HG03521 (cell line): ENCODE data around the gene GLE1.
"Not testable (repeated sequence)": the region's sequence is repeated elsewhere in the genome, so short reads cannot be mapped to it uniquely, and the experiment has no call there.

Experiments used
- ATAC-seq: cut with Tn5 transposase; IDR thresholded peaks from one replicate; pipeline ENCODE4 v1.9.1; 2021; ENCODE audit warnings: mild to moderate bottlenecking, moderate library complexity; ENCODE audit not compliant: unreplicated experiment

GLE1 gene

DNA sequence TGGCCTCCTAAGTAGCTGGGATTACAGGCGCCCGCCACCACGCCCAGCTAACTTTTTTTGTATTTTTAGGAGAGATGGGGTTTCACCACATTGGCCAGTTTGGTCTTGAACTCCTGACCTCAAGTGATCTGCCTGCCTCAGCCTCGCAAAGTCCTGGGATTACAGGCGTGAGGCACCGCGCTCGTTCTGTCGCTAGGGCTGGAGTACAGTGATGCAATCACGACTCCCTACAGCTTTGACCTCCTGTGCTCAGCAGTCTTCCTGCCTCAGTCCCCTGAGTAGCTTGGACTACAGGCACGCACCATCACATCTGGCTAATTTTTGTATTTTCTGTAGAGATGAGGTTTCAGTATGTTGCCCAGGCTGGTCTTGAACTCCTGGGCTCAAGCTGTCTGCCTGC is 82.4 kb downstream of the GLE1 start:
- not testable (repeated sequence) for ATAC-seq

DNA sequence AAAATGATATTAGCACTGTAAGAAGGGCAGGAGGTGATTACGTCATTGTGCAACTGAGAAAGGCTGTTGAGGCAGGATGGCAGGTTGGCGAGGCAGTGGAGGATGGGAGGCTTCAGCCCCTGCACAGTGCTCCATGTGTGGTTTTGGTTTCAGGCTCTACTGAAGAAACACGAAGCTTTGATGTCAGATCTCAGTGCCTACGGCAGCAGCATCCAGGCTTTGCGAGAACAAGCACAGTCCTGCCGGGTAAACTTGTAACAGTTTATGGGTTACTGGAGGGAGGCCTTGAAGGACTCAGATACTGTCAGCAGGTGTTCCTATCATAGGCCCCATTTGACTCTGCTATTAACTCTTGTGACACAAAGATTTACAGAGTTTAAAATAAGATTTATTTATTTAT is 82.9 kb downstream of the GLE1 start:
- ATAC-seq: no peak

DNA sequence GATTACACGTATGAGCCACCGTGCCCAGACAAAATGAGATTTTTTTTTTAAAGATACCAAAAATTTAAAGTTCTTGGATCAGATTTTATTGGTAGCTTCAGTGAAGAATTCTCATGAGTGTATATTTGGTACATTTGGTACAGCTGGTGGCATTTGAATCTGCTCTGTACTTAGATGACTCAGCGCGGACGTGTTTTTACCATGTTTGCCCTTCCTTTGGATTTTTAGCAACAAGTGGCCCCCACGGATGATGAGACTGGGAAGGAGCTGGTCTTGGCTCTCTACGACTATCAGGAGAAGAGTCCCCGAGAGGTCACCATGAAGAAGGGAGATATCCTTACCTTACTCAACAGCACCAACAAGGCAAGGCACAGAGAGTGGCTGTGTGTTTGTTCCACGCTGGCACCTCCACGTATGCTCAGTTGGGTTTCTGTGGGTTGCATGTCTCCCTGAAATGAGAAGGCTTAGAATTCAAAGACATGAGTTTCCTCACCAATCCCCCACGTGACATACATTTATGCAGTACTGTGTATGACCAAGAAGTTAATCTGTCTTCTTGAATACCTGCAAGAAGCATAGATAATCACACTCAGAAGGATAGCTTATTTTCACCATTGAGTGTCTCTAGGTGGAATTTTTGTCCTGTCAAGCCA is 84.2 kb downstream of the GLE1 start:
- ATAC-seq: no peak
